ENCODE measurements around the gene PNLIPRP1. TPM values are rescaled to one million over a fixed set of nuclear protein-coding genes. Genes with fewer than 3 reads are reported as not detected.

PNLIPRP1 gene
- total RNA-seq, 2 donors from 2014 or later, result not detected

- Mint-ChIP-seq H3K9me3 (no peaks in the 10 kb centered on the region), H3K36me3 (ENCODE audit: low read depth) (no peaks in the 10 kb centered on the region), H3K4me3 (no peak overlapping the region), H3K4me1 (no peaks in the 10 kb centered on the region), H3K27ac (no peak overlapping the region), H3K27me3 (peaks cover 19% of the 10 kb centered on the region)
- ATAC-seq (replicated peaks), result no peak
Observed at GRCh38 chr10:116632596-116633215, 41.9 kb downstream of the PNLIPRP1 start.

GRCh38 chr10:116633216-116633600 is 42.4 kb downstream of the PNLIPRP1 start:
- no peaks in the 10 kb centered on the region for H3K9me3 Mint-ChIP-seq
- no peaks in the 10 kb centered on the region for H3K36me3 Mint-ChIP-seq (ENCODE audit: low read depth)
- H3K27me3 Mint-ChIP-seq, result peaks cover 22% of the 10 kb centered on the region
- H3K4me3 Mint-ChIP-seq, result no peak overlapping the region
- H3K27ac Mint-ChIP-seq, result no peak overlapping the region
- ATAC-seq (replicated peaks), result no peak
- H3K4me1 Mint-ChIP-seq, result no peaks in the 10 kb centered on the region

- peaks cover 16% of the 10 kb centered on the region for H3K27me3 Mint-ChIP-seq
- no peak overlapping the region for H3K27ac Mint-ChIP-seq
- H3K4me1 Mint-ChIP-seq, result no peaks in the 10 kb centered on the region
- H3K36me3 Mint-ChIP-seq (ENCODE audit: low read depth), result no peaks in the 10 kb centered on the region
- H3K9me3 Mint-ChIP-seq, result no peaks in the 10 kb centered on the region
- no peak for ATAC-seq (replicated peaks)
- no peak overlapping the region for H3K4me3 Mint-ChIP-seq
Observed at GRCh38 chr10:116634126-116634975, 43.6 kb downstream of the PNLIPRP1 start.

- H3K27ac Mint-ChIP-seq, result no peak overlapping the region
- no peak overlapping the region for H3K4me3 Mint-ChIP-seq
- no peak for ATAC-seq (replicated peaks)
- H3K9me3 Mint-ChIP-seq, result peaks cover 6% of the 10 kb centered on the region
- peaks cover 30% of the 10 kb centered on the region for H3K27me3 Mint-ChIP-seq
- no peaks in the 10 kb centered on the region for H3K4me1 Mint-ChIP-seq
- no peaks in the 10 kb centered on the region for H3K36me3 Mint-ChIP-seq (ENCODE audit: low read depth)
Observed at GRCh38 chr10:116636385-116636784, 45.6 kb downstream of the PNLIPRP1 start.

GRCh38 chr10:116636976-116637375 is 46.2 kb downstream of the PNLIPRP1 start:
- Mint-ChIP-seq H3K4me1 (no peaks in the 10 kb centered on the region), H3K4me3 (no peak overlapping the region), H3K36me3 (ENCODE audit: low read depth) (no peaks in the 10 kb centered on the region), H3K9me3 (peaks cover 6% of the 10 kb centered on the region), H3K27ac (no peak overlapping the region), H3K27me3 (peaks cover 30% of the 10 kb centered on the region)
- ATAC-seq (replicated peaks), result no peak

- H3K9me3 Mint-ChIP-seq, result peaks cover 10% of the 10 kb centered on the region
- peaks cover 38% of the 10 kb centered on the region for H3K27me3 Mint-ChIP-seq
- no peaks in the 10 kb centered on the region for H3K4me1 Mint-ChIP-seq
- ATAC-seq (replicated peaks), result no peak
- no peak overlapping the region for H3K4me3 Mint-ChIP-seq
- H3K27ac Mint-ChIP-seq, result no peak overlapping the region
- H3K36me3 Mint-ChIP-seq (ENCODE audit: low read depth), result no peaks in the 10 kb centered on the region
Observed at GRCh38 chr10:116637830-116638229, 47.1 kb downstream of the PNLIPRP1 start.

- no peak for ATAC-seq (replicated peaks)
- Mint-ChIP-seq H3K9me3 (peaks cover 10% of the 10 kb centered on the region), H3K4me3 (no peak overlapping the region), H3K4me1 (no peaks in the 10 kb centered on the region), H3K27me3 (peaks cover 27% of the 10 kb centered on the region), H3K36me3 (ENCODE audit: low read depth) (no peaks in the 10 kb centered on the region), H3K27ac (no peak overlapping the region)
Observed at GRCh38 chr10:116646502-116646901, 55.7 kb downstream of the PNLIPRP1 start.

GRCh38 chr10:116648903-116649302 is 58.1 kb downstream of the PNLIPRP1 start:
- ATAC-seq (replicated peaks), result no peak
- Mint-ChIP-seq H3K4me3 (no peak overlapping the region), H3K4me1 (no peaks in the 10 kb centered on the region), H3K36me3 (ENCODE audit: low read depth) (no peaks in the 10 kb centered on the region), H3K27me3 (peaks cover 31% of the 10 kb centered on the region), H3K27ac (no peak overlapping the region), H3K9me3 (peaks cover 8% of the 10 kb centered on the region)

- H3K9me3 Mint-ChIP-seq, result peaks cover 8% of the 10 kb centered on the region
- peaks cover 32% of the 10 kb centered on the region for H3K27me3 Mint-ChIP-seq
- no peak overlapping the region for H3K4me3 Mint-ChIP-seq
- H3K4me1 Mint-ChIP-seq, result no peaks in the 10 kb centered on the region
- no peak for ATAC-seq (replicated peaks)
- no peaks in the 10 kb centered on the region for H3K36me3 Mint-ChIP-seq (ENCODE audit: low read depth)
- no peak overlapping the region for H3K27ac Mint-ChIP-seq
Observed at GRCh38 chr10:116653885-116654284, 63.1 kb downstream of the PNLIPRP1 start.

GRCh38 chr10:116654816-116655215 is 64.1 kb downstream of the PNLIPRP1 start:
- Mint-ChIP-seq H3K4me1 (no peaks in the 10 kb centered on the region), H3K27me3 (peaks cover 28% of the 10 kb centered on the region)

GRCh38 chr10:116655568-116655967 is 64.8 kb downstream of the PNLIPRP1 start:
- no peaks in the 10 kb centered on the region for H3K36me3 Mint-ChIP-seq (ENCODE audit: low read depth)
- H3K4me3 Mint-ChIP-seq, result no peak overlapping the region
- ATAC-seq (replicated peaks), result no peak
- H3K27ac Mint-ChIP-seq, result no peak overlapping the region
- H3K4me1 Mint-ChIP-seq, result no peaks in the 10 kb centered on the region
- H3K9me3 Mint-ChIP-seq, result peaks cover 8% of the 10 kb centered on the region
- H3K27me3 Mint-ChIP-seq, result peaks cover 28% of the 10 kb centered on the region

More at GRCh38 chr10:116654816-116655215, 64.1 kb downstream of the PNLIPRP1 start:
- no peak for ATAC-seq (replicated peaks)
- H3K4me3 Mint-ChIP-seq, result no peak overlapping the region
- peaks cover 8% of the 10 kb centered on the region for H3K9me3 Mint-ChIP-seq
- H3K36me3 Mint-ChIP-seq (ENCODE audit: low read depth), result no peaks in the 10 kb centered on the region
- no peak overlapping the region for H3K27ac Mint-ChIP-seq

GRCh38 chr10:116656044-116656443 is 65.3 kb downstream of the PNLIPRP1 start:
- no peak for ATAC-seq (replicated peaks)
- H3K9me3 Mint-ChIP-seq, result peaks cover 7% of the 10 kb centered on the region
- no peak overlapping the region for H3K4me3 Mint-ChIP-seq
- no peaks in the 10 kb centered on the region for H3K36me3 Mint-ChIP-seq (ENCODE audit: low read depth)
- H3K4me1 Mint-ChIP-seq, result no peaks in the 10 kb centered on the region
- peaks cover 28% of the 10 kb centered on the region for H3K27me3 Mint-ChIP-seq
- H3K27ac Mint-ChIP-seq, result no peak overlapping the region

GRCh38 chr10:116657863-116658551 is 67.2 kb downstream of the PNLIPRP1 start:
- no peak overlapping the region for H3K4me3 Mint-ChIP-seq
- no peak for ATAC-seq (replicated peaks)
- no peaks in the 10 kb centered on the region for H3K9me3 Mint-ChIP-seq
- H3K27ac Mint-ChIP-seq, result no peak overlapping the region
- no peaks in the 10 kb centered on the region for H3K4me1 Mint-ChIP-seq
- no peaks in the 10 kb centered on the region for H3K36me3 Mint-ChIP-seq (ENCODE audit: low read depth)
- H3K27me3 Mint-ChIP-seq, result peaks cover 25% of the 10 kb centered on the region

Measured in activated T-helper 17 cell treated with anti-CD3 and anti-CD28 coated beads, Interleukin-2, amount 50 U/mL, for 72 hours (primary cell).